Measurements from ENCODE around the gene SAP30. TPM values are rescaled to one million over a fixed set of nuclear protein-coding genes. Genes with fewer than 3 reads are reported as not detected.

SAP30 gene
- polyA plus RNA-seq, 1 donor (not counting 4 experiments of a cell fraction or from before 2014, with no cell fraction given): 12.9 TPM

- DNase-seq (ENCODE audit: low read depth, low spot score): no peak
- TF ChIP-seq EZH2 (IDR thresholded peaks at IDR 0.05; ENCODE audit: low read length) (no peak), CTCF (optimal IDR thresholded peaks at IDR 0.05 in 1 of 3, IDR thresholded peaks at IDR 0.05 in 1 of 3, conservative IDR thresholded peaks at IDR 0.05 in 1 of 3; ENCODE audit: extremely low read depth in 1 of 3, insufficient read depth in 2 of 3, low read length in 3 of 3) (no peak)
- Histone ChIP-seq H3K36me3 (ENCODE audit: control insufficient read depth in 2 of 2, extremely low read depth in 1 of 2, insufficient read depth in 2 of 2, low read length in 2 of 2) (no peaks in the 10 kb centered on the region), H3K4me1 (ENCODE audit: control insufficient read depth, extremely low read depth, insufficient read depth, low read length) (no peaks in the 10 kb centered on the region), H3K27me3 (ENCODE audit: control insufficient read depth, extremely low read depth, insufficient read depth, low read length) (no peaks in the 10 kb centered on the region), H3K4me3 (ENCODE audit: control insufficient read depth in 2 of 3, extremely low read depth in 1 of 3, insufficient read depth in 2 of 3, low read depth in 1 of 3, low read length in 3 of 3) (no peak overlapping the region), H4K20me1 (ENCODE audit: control insufficient read depth, extremely low read depth, insufficient read depth, low read length) (no peaks in the 10 kb centered on the region), H3K79me2 (ENCODE audit: control insufficient read depth, insufficient read depth, low read length) (no peaks in the 10 kb centered on the region), H3K4me2 (ENCODE audit: control insufficient read depth, extremely low read depth, insufficient read depth, low read depth, low read length) (no peak overlapping the region), H3K9me1 (ENCODE audit: control insufficient read depth, extremely low read depth, insufficient read depth, low read length) (no peaks in the 10 kb centered on the region), H3K27ac (ENCODE audit: control insufficient read depth, insufficient read depth, low read length) (no peak overlapping the region), H3K9me3 (ENCODE audit: control insufficient read depth, low read depth, low read length) (no peaks in the 10 kb centered on the region), H2AFZ (ENCODE audit: control insufficient read depth, low read length) (no peak overlapping the region), H3K9ac (ENCODE audit: control insufficient read depth, extremely low read depth, insufficient read depth, low read length) (no peak overlapping the region)
- dilution Hi-C loops (cut with MboI; ENCODE audit: extremely low pct_ligation_motif_present, low sequenced_read_pairs): no loop called here
- FAIRE-seq: no peak
These were observed 12.8 kb upstream of the SAP30 start for GRCh38 chr4:173357939-173358338.

DNA sequence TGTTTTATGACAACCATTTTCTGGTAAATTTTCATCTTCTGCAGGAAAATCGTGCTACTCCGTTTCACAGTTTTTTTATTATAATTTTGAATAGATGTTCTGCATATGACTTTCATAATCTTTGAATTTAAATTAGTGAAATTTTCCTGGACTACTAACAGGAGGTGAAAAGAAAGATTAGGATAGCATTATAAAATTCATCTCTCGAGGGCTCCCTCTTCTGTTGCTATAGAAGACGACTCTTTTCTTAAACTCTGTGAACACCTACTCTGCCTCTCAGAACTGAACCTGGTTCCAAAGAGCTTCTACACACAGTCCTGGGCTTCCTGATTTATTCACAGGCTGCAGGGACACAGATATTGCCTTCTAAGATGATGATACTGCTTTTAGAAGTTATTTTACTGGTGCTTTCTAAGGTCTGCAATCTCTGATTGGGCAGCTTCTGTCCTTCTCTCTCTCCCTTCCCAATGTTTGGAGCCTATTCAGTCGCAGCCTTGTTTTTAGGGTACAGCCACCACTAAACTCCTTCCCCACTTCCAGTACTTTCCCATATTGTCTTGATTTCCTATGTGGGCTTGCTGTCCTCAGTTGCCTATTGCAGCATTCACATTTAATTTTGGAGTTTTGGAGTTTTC, 10.1 kb upstream of the SAP30 start:
- H3K36me3 ChIP-seq (ENCODE audit: control insufficient read depth in 2 of 2, extremely low read depth in 1 of 2, insufficient read depth in 2 of 2, low read length in 2 of 2): no peaks in the 10 kb centered on the region
- DNase-seq (ENCODE audit: low read depth, low spot score): no peak
- H3K4me3 ChIP-seq (ENCODE audit: control insufficient read depth in 2 of 3, extremely low read depth in 1 of 3, insufficient read depth in 2 of 3, low read depth in 1 of 3, low read length in 3 of 3): no peak overlapping the region
- peak; percentile 79 for FAIRE-seq
- H3K4me2 ChIP-seq (ENCODE audit: control insufficient read depth, extremely low read depth, insufficient read depth, low read depth, low read length): no peak overlapping the region
- no peaks in the 10 kb centered on the region for H3K79me2 ChIP-seq (ENCODE audit: control insufficient read depth, insufficient read depth, low read length)
- H4K20me1 ChIP-seq (ENCODE audit: control insufficient read depth, extremely low read depth, insufficient read depth, low read length): no peaks in the 10 kb centered on the region
- no peak overlapping the region for H2AFZ ChIP-seq (ENCODE audit: control insufficient read depth, low read length)
- dilution Hi-C loops (cut with MboI; ENCODE audit: extremely low pct_ligation_motif_present, low sequenced_read_pairs): no loop called here
- no peaks in the 10 kb centered on the region for H3K9me1 ChIP-seq (ENCODE audit: control insufficient read depth, extremely low read depth, insufficient read depth, low read length)
- H3K9me3 ChIP-seq (ENCODE audit: control insufficient read depth, low read depth, low read length): no peaks in the 10 kb centered on the region
- no peak overlapping the region for H3K27ac ChIP-seq (ENCODE audit: control insufficient read depth, insufficient read depth, low read length)
- H3K4me1 ChIP-seq (ENCODE audit: control insufficient read depth, extremely low read depth, insufficient read depth, low read length): no peaks in the 10 kb centered on the region
- H3K27me3 ChIP-seq (ENCODE audit: control insufficient read depth, extremely low read depth, insufficient read depth, low read length): no peaks in the 10 kb centered on the region
- H3K9ac ChIP-seq (ENCODE audit: control insufficient read depth, extremely low read depth, insufficient read depth, low read length): no peak overlapping the region
- TF ChIP-seq EZH2 (IDR thresholded peaks at IDR 0.05; ENCODE audit: low read length) (no peak), CTCF (optimal IDR thresholded peaks at IDR 0.05 in 1 of 3, IDR thresholded peaks at IDR 0.05 in 1 of 3, conservative IDR thresholded peaks at IDR 0.05 in 1 of 3; ENCODE audit: extremely low read depth in 1 of 3, insufficient read depth in 2 of 3, low read length in 3 of 3) (no peak)

All from keratinocyte (primary cell).